Skeletal muscle satellite cell (primary cell): ENCODE results near the gene IFNAR1.

Experiments used
- H3K27me3 ChIP-seq: 2 replicates; pipeline ENCODE4 v1.7.0; 2013; ENCODE audit warnings: low read length; ENCODE audit not compliant: control insufficient read depth, insufficient read depth
- H3K36me3 ChIP-seq: 2 replicates; pipeline ENCODE4 v1.7.0; 2013; ENCODE audit warnings: mild to moderate bottlenecking, control low read depth, low read length; ENCODE audit not compliant: insufficient read depth
- H3K4me1 ChIP-seq: 2 replicates; pipeline ENCODE4 v1.7.0; 2013; ENCODE audit warnings: low read length; ENCODE audit not compliant: control insufficient read depth, insufficient read depth
- H3K4me2 ChIP-seq: 2 replicates; pipeline ENCODE4 v1.7.0; 2013; ENCODE audit warnings: mild to moderate bottlenecking, low read length
- H3K4me3 ChIP-seq: 2 replicates; pipeline ENCODE4 v1.7.0; 2013; ENCODE audit warnings: low read length
- H3K9ac ChIP-seq: 2 replicates; pipeline ENCODE4 v1.7.0; 2013; ENCODE audit warnings: mild to moderate bottlenecking, low read depth, low read length, moderate library complexity
- H3K9me3 ChIP-seq: replicated peaks from 2 replicates; pipeline ENCODE4 v1.7.0; 2013; ENCODE audit warnings: mild to moderate bottlenecking, control low read depth, low read length

Gene IFNAR1

DNA sequence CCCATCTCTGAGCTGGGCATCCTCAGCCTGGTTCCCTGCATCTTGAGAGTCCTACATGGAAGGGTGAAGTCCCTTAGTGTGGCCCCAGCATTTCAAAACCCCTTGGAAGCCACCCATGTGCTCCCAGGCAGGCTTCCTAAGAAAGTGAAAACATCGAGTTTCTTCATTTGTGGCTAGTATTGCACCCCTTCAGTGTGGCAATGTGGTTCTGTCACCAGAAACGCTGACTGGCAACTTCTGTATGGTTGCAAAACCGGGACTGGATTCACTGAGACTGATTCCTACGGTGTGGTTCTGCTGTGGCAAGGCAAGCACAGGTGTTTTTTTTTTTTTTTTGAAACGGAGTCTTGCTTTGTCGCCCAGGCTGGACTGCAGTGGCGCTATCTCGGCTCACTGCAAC lies 69.5 kb downstream of the IFNAR1 start:
- Histone ChIP-seq H3K36me3 (no peaks in the 10 kb centered on the region), H3K4me2 (no peak overlapping the region), H3K9ac (no peak overlapping the region), H3K4me3 (no peak overlapping the region), H3K9me3 (no peaks in the 10 kb centered on the region), H3K4me1 (peaks cover 22% of the 10 kb centered on the region), H3K27me3 (no peaks in the 10 kb centered on the region)

DNA sequence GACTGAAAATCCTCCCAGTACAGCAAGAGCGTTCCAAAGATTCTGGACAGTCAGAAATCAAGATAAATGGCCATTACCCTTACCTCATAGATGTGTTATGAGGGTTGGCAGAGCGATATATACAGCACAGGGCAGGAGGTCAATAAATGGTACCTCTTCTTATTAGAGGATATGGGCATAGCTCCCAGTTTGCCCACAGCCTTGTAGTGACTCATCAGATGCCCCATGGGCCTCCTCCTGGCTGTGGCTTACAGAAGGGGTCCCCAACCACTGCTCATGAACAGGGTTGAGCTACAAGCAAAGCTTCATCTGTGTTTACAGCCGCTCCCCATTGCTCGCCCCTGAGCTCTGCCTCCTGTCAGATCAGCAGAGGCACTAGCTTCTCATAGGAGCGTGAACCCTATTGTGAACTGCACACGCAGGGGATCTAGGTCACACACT lies 71.1 kb downstream of the IFNAR1 start:
- Histone ChIP-seq H3K9ac (no peak overlapping the region), H3K9me3 (no peaks in the 10 kb centered on the region), H3K36me3 (no peaks in the 10 kb centered on the region), H3K4me3 (no peak overlapping the region), H3K27me3 (no peaks in the 10 kb centered on the region), H3K4me1 (peaks cover 22% of the 10 kb centered on the region), H3K4me2 (peak overlapping the region; percentile 17)

DNA sequence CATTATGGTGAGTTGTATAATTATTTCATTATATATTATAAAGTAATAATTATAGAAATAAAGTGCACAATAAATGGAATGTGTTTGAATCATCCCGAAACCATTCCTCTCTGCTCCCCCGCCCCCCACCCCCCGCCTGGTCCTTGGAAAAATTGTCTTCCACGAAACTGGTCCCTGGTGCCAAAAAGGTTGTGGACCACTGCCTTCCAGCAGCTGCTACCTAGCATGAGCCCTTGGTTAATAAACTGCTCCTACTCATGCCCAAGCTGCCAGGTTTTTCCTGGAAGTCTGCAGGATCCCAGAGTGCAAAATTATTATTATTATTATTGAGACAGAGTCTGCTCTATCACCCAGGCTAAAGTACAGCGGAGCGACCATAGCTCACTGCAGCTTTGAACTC lies 71.7 kb downstream of the IFNAR1 start:
- no peaks in the 10 kb centered on the region for H3K27me3 ChIP-seq

DNA sequence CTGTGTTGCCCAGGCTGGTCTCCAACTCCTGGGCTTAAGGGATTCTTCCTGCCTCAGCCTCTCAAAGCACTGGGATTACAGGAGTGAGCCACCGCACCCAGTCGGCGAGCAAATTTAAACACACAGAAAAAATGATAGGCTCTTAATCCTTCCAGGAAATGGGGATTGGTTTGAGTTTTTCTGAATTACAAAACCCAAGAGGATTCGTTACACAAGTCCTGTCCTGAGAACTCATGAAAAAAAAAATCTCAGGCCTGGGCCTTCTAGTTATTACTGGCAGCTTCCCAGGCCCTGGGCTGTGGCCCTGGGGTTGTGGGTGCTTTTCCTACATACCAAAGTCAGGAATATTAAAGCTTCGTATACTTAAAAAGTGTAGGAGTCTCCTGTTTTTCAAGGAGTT lies 72.2 kb downstream of the IFNAR1 start:
- Histone ChIP-seq H3K4me1 (peaks cover 22% of the 10 kb centered on the region), H3K9ac (peak overlapping the region; percentile 57), H3K9me3 (no peaks in the 10 kb centered on the region), H3K4me2 (peak overlapping the region; percentile 47), H3K36me3 (no peaks in the 10 kb centered on the region), H3K4me3 (no peak overlapping the region), H3K27me3 (no peaks in the 10 kb centered on the region)

More for the DNA sequence above, 71.7 kb downstream of the IFNAR1 start:
- Histone ChIP-seq H3K4me3 (no peak overlapping the region), H3K4me1 (peaks cover 22% of the 10 kb centered on the region), H3K9ac (no peak overlapping the region), H3K36me3 (no peaks in the 10 kb centered on the region), H3K9me3 (no peaks in the 10 kb centered on the region), H3K4me2 (peak overlapping the region; percentile 47)

DNA sequence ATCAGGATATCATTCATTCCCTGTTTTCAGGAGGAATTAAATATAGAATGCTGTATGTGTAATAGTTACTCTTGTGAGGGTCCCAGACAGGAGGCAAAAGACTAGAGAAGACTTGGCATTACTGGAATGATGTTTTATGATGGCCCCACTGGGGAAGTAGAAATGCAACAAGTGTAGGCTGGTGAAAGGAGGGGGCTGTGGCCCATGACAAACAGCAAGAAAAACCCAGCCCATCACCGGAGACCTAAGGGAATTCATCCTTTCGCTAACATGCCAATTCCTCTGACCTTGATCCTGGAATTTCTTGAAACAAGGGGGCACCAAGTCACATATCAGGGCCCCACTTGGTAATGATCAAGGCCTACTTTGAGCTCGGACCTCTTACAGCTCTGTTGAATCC lies 72.9 kb downstream of the IFNAR1 start:
- H3K4me2 ChIP-seq: no peak overlapping the region
- no peak overlapping the region for H3K4me3 ChIP-seq
- peaks cover 28% of the 10 kb centered on the region for H3K4me1 ChIP-seq
- H3K27me3 ChIP-seq: no peaks in the 10 kb centered on the region
- H3K9ac ChIP-seq: no peak overlapping the region
- H3K9me3 ChIP-seq: no peaks in the 10 kb centered on the region
- H3K36me3 ChIP-seq: no peaks in the 10 kb centered on the region

DNA sequence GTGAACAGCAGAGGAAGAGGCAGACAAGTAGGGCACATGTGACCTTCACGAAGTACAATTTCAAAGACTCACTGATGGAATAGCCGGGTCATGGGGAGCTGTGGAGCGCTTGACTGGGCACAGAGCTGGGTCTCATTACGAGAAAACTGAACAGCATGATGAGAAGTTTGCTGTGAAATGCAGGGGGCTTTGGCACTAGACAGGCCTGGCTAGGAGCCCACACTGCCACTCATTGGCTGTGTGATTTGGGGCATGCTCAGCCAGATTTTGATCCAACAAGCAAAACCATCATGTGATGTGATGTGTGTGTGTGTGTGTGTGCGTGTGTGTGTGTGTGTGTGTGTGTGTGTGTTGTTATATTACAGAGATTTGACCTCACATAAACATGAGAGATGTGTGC lies 73.6 kb downstream of the IFNAR1 start:
- Histone ChIP-seq H3K4me1 (peaks cover 28% of the 10 kb centered on the region), H3K9ac (no peak overlapping the region), H3K27me3 (no peaks in the 10 kb centered on the region), H3K36me3 (no peaks in the 10 kb centered on the region), H3K4me3 (no peak overlapping the region), H3K4me2 (no peak overlapping the region), H3K9me3 (no peaks in the 10 kb centered on the region)

DNA sequence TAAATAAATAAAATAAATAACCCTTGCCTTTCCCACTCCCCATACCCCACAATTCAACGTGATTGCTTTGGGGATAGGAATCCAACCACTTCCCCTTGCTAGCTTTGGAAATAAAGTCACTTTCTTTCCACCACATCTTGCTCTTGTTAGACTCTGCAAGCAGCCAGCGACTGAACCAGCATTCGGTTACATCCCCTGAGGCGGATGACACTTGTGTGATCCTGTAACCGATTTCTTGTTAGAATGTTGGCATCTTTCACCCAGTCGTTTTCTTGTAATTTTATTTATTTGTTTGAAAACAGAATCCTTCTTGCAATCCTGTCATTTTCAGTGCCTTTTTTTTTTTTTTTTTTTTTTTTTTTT lies 76.8 kb downstream of the IFNAR1 start:
- Histone ChIP-seq H3K9ac (no peak overlapping the region), H3K4me3 (no peak overlapping the region), H3K4me2 (no peak overlapping the region), H3K9me3 (no peaks in the 10 kb centered on the region), H3K36me3 (peaks cover 6% of the 10 kb centered on the region), H3K4me1 (peaks cover 27% of the 10 kb centered on the region), H3K27me3 (no peaks in the 10 kb centered on the region)

DNA sequence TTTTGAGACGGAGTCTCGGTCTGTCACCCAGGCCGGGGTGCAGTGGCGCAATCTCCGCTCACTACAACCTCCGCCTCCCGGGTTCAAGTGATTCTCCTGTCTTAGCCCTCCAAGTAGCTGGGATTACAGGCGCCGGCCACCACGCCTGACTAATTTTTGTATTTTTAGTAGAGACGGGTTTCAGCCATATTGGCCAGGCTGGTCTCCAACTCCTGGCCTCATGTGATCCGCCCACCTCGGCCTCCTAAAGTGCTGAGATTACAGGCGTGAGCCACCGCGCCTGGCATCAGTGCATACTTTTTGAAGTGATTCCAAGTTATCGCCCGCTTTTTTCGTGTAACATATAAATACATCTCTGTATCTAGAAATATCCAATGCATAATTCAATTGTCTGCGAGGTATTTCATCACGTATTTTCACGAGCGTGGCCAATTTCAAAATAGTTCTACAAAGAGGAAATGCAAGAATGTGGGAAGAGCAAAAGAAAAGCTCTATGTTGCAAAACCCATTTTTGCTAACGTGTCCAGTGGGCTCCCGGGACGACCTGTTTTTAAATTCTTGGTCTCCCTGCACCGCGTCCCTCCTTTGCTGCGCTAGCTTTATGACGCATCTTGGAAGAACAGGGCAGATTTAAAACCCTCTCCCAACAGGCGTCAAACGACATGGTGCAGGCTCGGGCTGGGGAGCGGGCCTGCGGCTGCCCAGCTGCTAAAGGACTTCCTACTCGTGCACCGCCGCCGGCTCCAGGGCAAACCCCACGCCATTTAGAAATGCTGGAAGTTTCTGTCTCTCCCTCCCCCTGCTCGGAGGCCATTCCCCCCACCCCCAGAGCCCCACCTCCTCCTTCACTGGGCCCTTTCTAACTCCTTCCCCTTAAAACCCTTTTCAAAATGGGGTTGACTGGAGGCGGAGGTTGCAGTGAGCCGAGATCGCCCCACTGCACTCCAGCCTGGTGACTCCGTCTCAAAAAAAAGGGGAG lies 77.5 kb downstream of the IFNAR1 start:
- Histone ChIP-seq H3K9ac (peak overlapping the region; percentile 92), H3K27me3 (no peaks in the 10 kb centered on the region), H3K4me3 (peak overlapping the region; percentile 73)

DNA sequence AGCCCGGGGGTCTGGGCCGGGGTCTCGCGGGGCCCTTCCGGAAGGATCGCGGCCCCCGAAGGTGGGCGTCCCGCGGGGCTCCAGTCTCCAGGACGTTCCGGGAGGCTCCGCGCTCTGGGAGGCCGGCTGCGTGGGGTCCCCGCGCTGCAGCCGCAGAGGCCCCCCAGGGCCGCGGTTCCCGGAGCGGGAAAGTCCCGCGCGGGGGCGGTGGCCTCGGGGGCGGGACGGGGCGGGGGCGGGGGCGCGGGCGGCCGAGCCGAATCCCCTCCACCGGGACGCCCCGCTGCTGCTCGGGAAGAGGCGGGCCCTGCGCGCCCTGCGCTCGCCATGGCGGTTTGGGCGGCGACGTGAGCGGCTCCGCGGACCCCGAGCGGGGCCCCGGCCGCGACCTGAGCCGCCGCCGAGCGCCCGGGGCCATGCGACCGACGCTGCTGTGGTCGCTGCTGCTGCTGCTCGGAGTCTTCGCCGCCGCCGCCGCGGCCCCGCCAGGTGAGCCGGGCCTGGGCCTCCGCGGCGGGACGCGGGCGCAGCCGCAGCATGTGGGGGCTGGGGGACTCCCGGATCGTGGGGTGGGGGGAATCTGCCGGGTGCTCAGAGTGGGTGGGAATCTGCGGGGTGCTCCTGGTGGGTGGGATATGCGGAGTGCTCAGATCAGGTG lies 78.5 kb downstream of the IFNAR1 start, which contains the start of gene IFNGR2:
TSS of gene IFNGR2 (plus strand) at position 286 of the 658 bp plus-strand sequence. CDS start at position 417, 131 bp downstream.
- no peaks in the 10 kb centered on the region for H3K27me3 ChIP-seq
- H3K9ac ChIP-seq: peak within 1 kb of the TSS; percentile 92
- H3K4me1 ChIP-seq: peaks cover 19% of the 10 kb centered on the region
- H3K4me3 ChIP-seq: peak within 1 kb of the TSS; percentile 73
- H3K4me2 ChIP-seq: peak within 1 kb of the TSS; percentile 79
- H3K36me3 ChIP-seq: peaks cover 6% of the 10 kb centered on the region
- no peaks in the 10 kb centered on the region for H3K9me3 ChIP-seq

More for the DNA sequence above, 77.5 kb downstream of the IFNAR1 start:
- H3K4me2 ChIP-seq: peak overlapping the region; percentile 62
- no peaks in the 10 kb centered on the region for H3K9me3 ChIP-seq
- peaks cover 21% of the 10 kb centered on the region for H3K4me1 ChIP-seq
- H3K36me3 ChIP-seq: peaks cover 6% of the 10 kb centered on the region

DNA sequence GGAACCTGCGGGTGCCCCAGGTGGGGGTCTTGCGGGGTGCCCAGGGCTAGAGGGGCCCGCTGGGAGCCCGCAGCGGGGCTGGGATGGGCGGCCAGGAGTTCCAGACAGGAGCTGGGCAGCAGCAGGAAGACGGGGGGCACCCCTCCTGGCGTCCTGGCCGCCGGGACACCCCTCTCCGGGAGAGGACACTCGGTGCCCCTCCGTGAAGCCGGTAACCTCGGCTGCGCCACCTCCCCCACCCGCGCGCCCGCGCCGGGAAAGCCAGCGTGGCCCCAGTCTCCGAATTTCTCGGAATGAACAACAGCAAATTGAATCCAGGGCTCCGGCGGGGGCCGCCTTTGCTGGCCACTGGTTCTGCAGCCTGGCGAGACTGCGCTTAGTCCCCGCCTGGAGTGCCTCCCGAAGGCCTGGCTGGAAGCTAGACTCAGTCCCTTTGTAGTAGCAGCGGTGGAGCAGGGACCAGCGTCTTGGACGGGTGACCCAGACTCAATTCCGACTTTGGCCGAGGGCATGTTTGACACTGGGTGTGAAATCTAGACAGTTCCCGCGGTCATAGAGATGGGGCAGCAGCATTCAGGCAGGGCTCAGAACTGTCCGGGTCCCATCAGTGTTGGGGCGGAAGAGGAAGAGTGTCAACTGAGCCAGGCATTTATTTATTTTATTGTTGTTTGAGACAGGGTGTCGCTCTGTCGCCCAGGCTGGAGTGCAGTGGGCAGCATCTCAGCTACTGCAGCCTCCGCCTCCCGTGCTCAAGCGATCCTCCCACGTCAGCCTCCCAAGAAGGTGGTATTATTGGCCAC lies 79.2 kb downstream of the IFNAR1 start:
- Histone ChIP-seq H3K9ac (peak overlapping the region; percentile 92), H3K9me3 (no peaks in the 10 kb centered on the region), H3K27me3 (no peaks in the 10 kb centered on the region), H3K36me3 (peaks cover 6% of the 10 kb centered on the region), H3K4me1 (peaks cover 19% of the 10 kb centered on the region), H3K4me2 (peak overlapping the region; percentile 79), H3K4me3 (peak overlapping the region; percentile 73)

DNA sequence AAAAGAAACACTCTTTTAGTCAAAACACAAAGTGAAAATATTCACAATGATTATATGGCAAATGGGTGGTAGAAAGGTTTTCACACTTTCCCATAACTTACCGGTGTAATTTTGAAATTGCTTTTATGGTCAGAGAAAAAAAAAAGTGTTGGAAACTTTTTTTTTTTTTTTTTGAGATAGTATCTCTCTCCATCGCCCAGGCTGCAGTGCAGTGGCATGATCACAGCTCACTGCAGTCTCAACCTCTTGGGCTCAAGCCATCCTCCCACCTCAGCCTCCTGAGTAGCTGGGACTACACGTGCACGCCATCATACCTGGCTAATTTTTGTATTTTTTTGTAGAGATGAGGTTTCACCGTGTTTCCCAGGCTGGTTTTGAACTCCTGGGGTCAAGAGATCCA lies 81.7 kb downstream of the IFNAR1 start:
- H3K4me1 ChIP-seq: peaks cover 31% of the 10 kb centered on the region
- H3K4me3 ChIP-seq: no peak overlapping the region
- H3K4me2 ChIP-seq: no peak overlapping the region
- H3K36me3 ChIP-seq: peaks cover 13% of the 10 kb centered on the region
- H3K9me3 ChIP-seq: no peaks in the 10 kb centered on the region
- no peak overlapping the region for H3K9ac ChIP-seq
- no peaks in the 10 kb centered on the region for H3K27me3 ChIP-seq
